Choroid plexus epithelial cell (primary cell): ENCODE measurements around the gene IL17RC.
"Not testable (repeated sequence)": the region's sequence is repeated elsewhere in the genome, so short reads cannot be mapped to it uniquely, and the experiment has no call there.

ENCODE experiments used
- DNase-seq: peaks from one replicate; pipeline ENCODE4 v3.0.0-alpha.2; 2010; ENCODE audit warnings: low read depth
- H3K4me3 ChIP-seq: 2 replicates; pipeline ENCODE4 v1.5.1; 2011; ENCODE audit warnings: low read depth, mild to moderate bottlenecking, control low read depth, low read length, moderate library complexity
- CTCF ChIP-seq: conservative IDR thresholded peaks from 2 replicates; pipeline ENCODE4 v1.5.1; 2011; ENCODE audit warnings: low read depth, mild to moderate bottlenecking, control low read depth, inconsistent platforms, low read length, moderate library complexity

Gene IL17RC

GRCh38 chr3:9897408-9898372, 19.2 kb upstream of the IL17RC start:
- H3K4me3 ChIP-seq: no peak overlapping the region
- DNase-seq: no peak
- no peak for TF ChIP-seq CTCF

- no peak for TF ChIP-seq CTCF
- DNase-seq: no peak
These were observed 18.2 kb upstream of the IL17RC start for GRCh38 chr3:9898467-9899241.

GRCh38 chr3:9899289-9899791, 17.6 kb upstream of the IL17RC start:
- TF ChIP-seq CTCF: no peak
- H3K4me3 ChIP-seq: no peak overlapping the region
- DNase-seq: no peak

More at GRCh38 chr3:9898467-9899241, 18.2 kb upstream of the IL17RC start:
- no peak overlapping the region for H3K4me3 ChIP-seq

- DNase-seq, H3K4me3 ChIP-seq: not testable (repeated sequence)
These were observed 15.9 kb upstream of the IL17RC start for GRCh38 chr3:9900965-9901415.

GRCh38 chr3:9901967-9902366, 14.9 kb upstream of the IL17RC start:
- TF ChIP-seq CTCF: no peak
- no peak overlapping the region for H3K4me3 ChIP-seq
- DNase-seq: no peak

GRCh38 chr3:9902372-9903237, 14.3 kb upstream of the IL17RC start, which contains the start of gene IL17RE:
TSS of gene IL17RE (plus strand) at chr3:9902848. CDS start at chr3:9902933, 85 bp downstream.
- DNase-seq: no peak
- H3K4me3 ChIP-seq: no peak within 1 kb of the TSS
- no peak for TF ChIP-seq CTCF
